IMR-90 (cell line): ENCODE measurements around the gene GALNT14. TPM values are rescaled to one million over a fixed set of nuclear protein-coding genes. Genes with fewer than 3 reads are reported as not detected.

Experiments used
- ATAC-seq: fragments of 200-7000 bp; cut with Tn5 transposase; 2 replicates; pipeline ENCODE4 v1.9.1; 2020; ENCODE audit warnings: low read depth, mild to moderate bottlenecking, moderate library complexity
- BruUV-seq: library from RNA; stranded (reverse); fragments of 400-500 nt; replicated peaks from 2 replicates; lab custom pipeline; 2021; lab: Mats Ljungman, UMichigan
- CTCF ChIA-PET: fragments of 300-600 bp; formaldehyde crosslinking; extraction: SDS; loops from one replicate; lab custom pipeline; 2021; ENCODE audit warnings: antibody characterized with exemption; lab: Yijun Ruan, JAX
- POLR2A ChIA-PET: fragments of 300-600 bp; sonication (Branson Sonifier 250); formaldehyde crosslinking; loops from one replicate; lab custom pipeline; 2022; ENCODE audit warnings: antibody characterized with exemption; ENCODE audit not compliant: unreplicated experiment; lab: Charles Lee
- DNase-seq: peaks from one replicate; pipeline ENCODE4 v3.0.0; 2013
- H2AFZ ChIP-seq: replicated peaks from 2 replicates; pipeline ENCODE3; 2013; ENCODE audit warnings: low read length, mild to moderate bottlenecking; ENCODE audit not compliant: poor library complexity
- H2AK5ac ChIP-seq: 2 replicates; pipeline ENCODE4 v1.6.1; 2013; ENCODE audit warnings: low read depth, low read length, inconsistent platforms
- H2AK9ac ChIP-seq: replicated peaks from 2 replicates; pipeline ENCODE3; 2013; ENCODE audit warnings: mild to moderate bottlenecking, low read depth, low read length, moderate library complexity; ENCODE audit not compliant: poor library complexity
- H2BK120ac ChIP-seq: 2 replicates; pipeline ENCODE4 v1.6.1; 2013; ENCODE audit warnings: low read depth, low read length, inconsistent platforms
- H2BK15ac ChIP-seq: 3 replicates; pipeline ENCODE4 v1.6.1; 2013; ENCODE audit warnings: low read depth, low read length, inconsistent platforms
- H2BK20ac ChIP-seq: 2 replicates; pipeline ENCODE4 v1.6.1; 2013; ENCODE audit warnings: low read depth, mild to moderate bottlenecking, inconsistent platforms, low read length, moderate library complexity
- H2BK5ac ChIP-seq: 2 replicates; pipeline ENCODE4 v1.6.1; 2013; ENCODE audit warnings: mild to moderate bottlenecking, low read depth, low read length, inconsistent platforms; ENCODE audit not compliant: poor library complexity, severe bottlenecking
- H3K14ac ChIP-seq: replicated peaks from 2 replicates; pipeline ENCODE4 v1.6.1; 2013; ENCODE audit warnings: low read depth, low read length, inconsistent platforms
- H3K18ac ChIP-seq: 2 replicates; pipeline ENCODE4 v1.6.1; 2013; ENCODE audit warnings: low read depth, low read length, control low read depth
- H3K23ac ChIP-seq: 2 replicates; pipeline ENCODE4 v1.6.1; 2013; ENCODE audit warnings: low read depth, low read length, inconsistent platforms
- H3K27ac ChIP-seq: 2 replicates; pipeline ENCODE4 v1.5.1; 2013; ENCODE audit warnings: mild to moderate bottlenecking, control low read depth, low read length; ENCODE audit not compliant: insufficient read depth
- H3K27me3 ChIP-seq: 2 replicates; pipeline ENCODE4 v1.6.1; 2013; ENCODE audit warnings: low read length; ENCODE audit not compliant: control insufficient read depth, insufficient read depth
- H3K36me3 ChIP-seq: 2 replicates; pipeline ENCODE4 v1.6.1; 2013; ENCODE audit warnings: low read length, mixed read lengths; ENCODE audit not compliant: control insufficient read depth, insufficient read depth
- H3K4ac ChIP-seq: 2 replicates; pipeline ENCODE4 v1.6.1; 2013; ENCODE audit warnings: low read depth, low read length, inconsistent platforms
- H3K4me1 ChIP-seq: 2 replicates; pipeline ENCODE4 v1.6.1; 2013; ENCODE audit warnings: low read length, mixed read lengths; ENCODE audit not compliant: control insufficient read depth, insufficient read depth
- H3K4me2 ChIP-seq: 2 replicates; pipeline ENCODE4 v1.6.1; 2013; ENCODE audit warnings: low read depth, mild to moderate bottlenecking, control low read depth, low read length, moderate library complexity
- H3K4me3 ChIP-seq: 2 replicates; pipeline ENCODE4 v1.5.1; 2013; ENCODE audit warnings: low read depth, mild to moderate bottlenecking, control low read depth, low read length, moderate library complexity; ENCODE audit not compliant: insufficient read depth
- H3K56ac ChIP-seq: 2 replicates; pipeline ENCODE4 v1.6.1; 2013; ENCODE audit warnings: low read length, inconsistent platforms; ENCODE audit not compliant: insufficient read depth; ENCODE audit errors: extremely low read depth
- H3K79me1 ChIP-seq, 2 experiments: 2 replicates each; pipeline ENCODE4 v1.6.1; 2013; ENCODE audit warnings: low read length in 2 of 2, inconsistent platforms in 1 of 2, low read depth in 1 of 2
- H3K9ac ChIP-seq: 2 replicates; pipeline ENCODE4 v1.6.1; 2013; ENCODE audit warnings: low read depth, low read length, control low read depth
- H3K9me1 ChIP-seq: 2 replicates; pipeline ENCODE4 v1.6.1; 2013; ENCODE audit warnings: low read length, inconsistent platforms; ENCODE audit not compliant: insufficient read depth
- H3K9me3 ChIP-seq: 2 replicates; pipeline ENCODE4 v1.6.1; 2013; ENCODE audit warnings: low read length; ENCODE audit not compliant: control insufficient read depth, insufficient read depth
- H4K20me1 ChIP-seq: 2 replicates; pipeline ENCODE4 v1.6.1; 2013; ENCODE audit warnings: low read length, inconsistent platforms; ENCODE audit not compliant: insufficient read depth
- H4K5ac ChIP-seq: 2 replicates; pipeline ENCODE4 v1.6.1; 2013; ENCODE audit warnings: mild to moderate bottlenecking, low read depth, low read length, control low read depth
- H4K8ac ChIP-seq, 2 experiments: 2 replicates each; pipeline ENCODE4 v1.6.1; 2013; ENCODE audit warnings: low read depth in 2 of 2, low read length in 2 of 2, control low read depth in 1 of 2, inconsistent platforms in 1 of 2
- H4K91ac ChIP-seq: 2 replicates; pipeline ENCODE4 v1.6.1; 2013; ENCODE audit warnings: low read depth, low read length, inconsistent platforms; ENCODE audit not compliant: insufficient read depth
- BHLHE40 ChIP-seq: fragments of 150-350 bp; IDR thresholded peaks from 2 replicates; pipeline ENCODE4 v1.6.1; 2016; ENCODE audit warnings: mild to moderate bottlenecking, low read depth, low read length
- CEBPB ChIP-seq: IDR thresholded peaks from 2 replicates; pipeline ENCODE4 v1.6.1; 2012; ENCODE audit warnings: low read depth, low read length, improper control_type of control experiment
- CHD1 ChIP-seq: IDR thresholded peaks from 2 replicates; pipeline ENCODE4 v1.6.1; 2012; ENCODE audit warnings: low read depth, low read length, improper control_type of control experiment
- CTCF ChIP-seq: conservative IDR thresholded peaks from 2 replicates; pipeline ENCODE4 v1.5.1; 2012; ENCODE audit warnings: mild to moderate bottlenecking, low read depth, low read length, improper control_type of control experiment
- FOS ChIP-seq: fragments of 150-350 bp; IDR thresholded peaks from 2 replicates; pipeline ENCODE4 v1.6.1; 2016; ENCODE audit warnings: low read depth, low read length
- MAFK ChIP-seq: IDR thresholded peaks from 2 replicates; pipeline ENCODE4 v1.6.1; 2012; ENCODE audit warnings: low read depth, low read length, improper control_type of control experiment
- MXI1 ChIP-seq: IDR thresholded peaks from 2 replicates; pipeline ENCODE4 v1.6.1; 2012; ENCODE audit warnings: low read depth, mild to moderate bottlenecking, low read length, moderate library complexity, borderline replicate concordance
- NFE2L2 ChIP-seq: fragments of 150-350 bp; IDR thresholded peaks from 2 replicates; pipeline ENCODE4 v1.6.1; 2016; ENCODE audit warnings: low read depth, mild to moderate bottlenecking, low read length
- POLR2A ChIP-seq: IDR thresholded peaks from 2 replicates; pipeline ENCODE4 v1.6.1; 2012; ENCODE audit warnings: mild to moderate bottlenecking, low read depth, low read length
- RAD21 ChIP-seq: IDR thresholded peaks from 2 replicates; pipeline ENCODE4 v1.6.1; 2012; ENCODE audit warnings: low read length, improper control_type of control experiment
- RCOR1 ChIP-seq: IDR thresholded peaks from 2 replicates; pipeline ENCODE4 v1.6.1; 2012; ENCODE audit warnings: mild to moderate bottlenecking, low read length, improper control_type of control experiment; ENCODE audit not compliant: insufficient replicate concordance
- SMC3 ChIP-seq: fragments of 150-350 bp; IDR thresholded peaks from 2 replicates; pipeline ENCODE4 v1.6.1; 2016; ENCODE audit warnings: low read depth, mild to moderate bottlenecking, antibody characterized with exemption, low read length, moderate library complexity
- WGBS, 2 experiments: methylation state at CpG; one replicate each; pipeline versions ENCODE4 v1.1.5 to v1.1.7; 2013; ENCODE audit warnings: missing lambda C conversion rate in 2 of 2; ENCODE audit not compliant: insufficient read length in 1 of 2; ENCODE audit errors: extremely low coverage in 2 of 2; 5-methylcytosine and 5-hydroxymethylcytosine counted together
- dilution Hi-C: fragments of 300-500 bp; cut with HindIII; formaldehyde crosslinking; loops from one replicate; pipeline ENCODE4 v1.14.3; 2018; ENCODE audit warnings: low sequenced_read_pairs; ENCODE audit not compliant: unreplicated experiment
- in situ Hi-C: fragments of 300-500 bp; cut with MboI; formaldehyde crosslinking; loops from 3 replicates; pipeline ENCODE4 v1.14.3; 2019; ENCODE audit warnings: low sequenced_read_pairs, inconsistent platforms, mixed read lengths
- intact Hi-C: fragments of 100-400 bp; cut with micrococcal nuclease; formaldehyde crosslinking; loops from 2 replicates; pipeline ENCODE4 v1.10.0; 2022
- polyA plus RNA-seq, 3 experiments: library from polyadenylated mRNA; depleted of rRNA; stranded (reverse); fragments of >200 nt; gene quantifications; 2 replicates each; pipeline ENCODE4 v1.2.3, GENCODE V29; 2012; ENCODE audit warnings: low replicate concordance in 1 of 3
- total RNA-seq: library from RNA; depleted of rRNA; stranded (reverse); fragments of >200 nt; gene quantifications from 2 replicates; pipeline ENCODE4 v1.2.3, GENCODE V29; 2012
- TF ChIP-seq, protein P1 (sequence below): fragments of 150-350 bp; IDR thresholded peaks from 2 replicates; pipeline ENCODE4 v1.6.1; 2017; ENCODE audit warnings: mild to moderate bottlenecking, antibody characterized with exemption, low read length, low read depth

GALNT14 gene
- total and polyA plus RNA-seq, 2 of the 4 experiments (the other 2 are of a cell fraction): 0.15 to 0.18 TPM

- Histone ChIP-seq H3K14ac (no peak overlapping the region), H3K4me2 (no peak overlapping the region), H2BK20ac (no peak overlapping the region), H2BK15ac (no peak overlapping the region), H3K4me3 (no peak overlapping the region), H3K4ac (no peak overlapping the region), H4K91ac (no peak overlapping the region), H3K23ac (no peak overlapping the region), H3K79me1 (no peaks in the 10 kb centered on the region), H2BK120ac (no peak overlapping the region), H3K9me1 (no peaks in the 10 kb centered on the region), H3K56ac (no peak overlapping the region), H4K5ac (no peak overlapping the region), H4K8ac (no peak overlapping the region), H3K18ac (no peak overlapping the region), H2AFZ (no peak overlapping the region), H3K9ac (no peak overlapping the region), H2AK5ac (no peak overlapping the region), H2AK9ac (no peak overlapping the region), H3K27ac (no peak overlapping the region), H3K4me1 (no peaks in the 10 kb centered on the region), H3K27me3 (no peaks in the 10 kb centered on the region), H3K36me3 (no peaks in the 10 kb centered on the region), H2BK5ac (no peak overlapping the region), H4K20me1 (no peaks in the 10 kb centered on the region), H3K9me3 (no peaks in the 10 kb centered on the region)
- ChIA-PET POLR2A (no interaction called here), CTCF (no interaction called here)
- no peak for ATAC-seq
- in situ Hi-C loops (no loop called here), intact Hi-C loops (no loop called here), dilution Hi-C loops (no loop called here)
- DNase-seq: no peak
- TF ChIP-seq, protein P1, sequence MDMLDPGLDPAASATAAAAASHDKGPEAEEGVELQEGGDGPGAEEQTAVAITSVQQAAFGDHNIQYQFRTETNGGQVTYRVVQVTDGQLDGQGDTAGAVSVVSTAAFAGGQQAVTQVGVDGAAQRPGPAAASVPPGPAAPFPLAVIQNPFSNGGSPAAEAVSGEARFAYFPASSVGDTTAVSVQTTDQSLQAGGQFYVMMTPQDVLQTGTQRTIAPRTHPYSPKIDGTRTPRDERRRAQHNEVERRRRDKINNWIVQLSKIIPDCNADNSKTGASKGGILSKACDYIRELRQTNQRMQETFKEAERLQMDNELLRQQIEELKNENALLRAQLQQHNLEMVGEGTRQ: no peak
- TF ChIP-seq CTCF (no peak), SMC3 (no peak), MXI1 (no peak), MAFK (no peak), CHD1 (no peak), FOS (no peak), POLR2A (no peak), RCOR1 (no peak), NFE2L2 (no peak), BHLHE40 (no peak), CEBPB (no peak), RAD21 (no peak)
- no TSS peak for BruUV-seq
- WGBS, 2 experiments: no CpG with 5 or more reads among the region's 13 CpGs
Measured at GRCh38 chr2:31083234-31083993, 54.8 kb downstream of the GALNT14 start.
